Tibial artery (tissue), 4 donors: ENCODE data around the gene HOXA11.

Source experiments
- DNase-seq, 2 donors: peaks; one replicate each; pipeline ENCODE4 v3.0.0-alpha.2; 2019
- H3K27ac ChIP-seq, 2 donors: fragments of 200-600 bp; sonication (generic) in 1 of 2; 1 replicate in 1 of 2; 2 replicates in 1 of 2; pipeline ENCODE4 v1.5.1; 2018 to 2019; ENCODE audit warnings: mild to moderate bottlenecking in 1 of 2
- H3K27me3 ChIP-seq, 2 donors: fragments of 200-600 bp; sonication (generic) in 1 of 2; one replicate each; pipeline versions ENCODE4 v1.5.1 to v1.6.0; 2016 to 2019
- H3K36me3 ChIP-seq, 3 donors: fragments of 200-600 bp; sonication (generic) in 2 of 3; one replicate each; pipeline ENCODE4 v1.5.1; 2016 to 2019; ENCODE audit warnings: mild to moderate bottlenecking in 2 of 3
- H3K4me1 ChIP-seq, 4 donors: fragments of 200-600 bp; sonication (generic) in 2 of 4; 1 replicate in 3 of 4; 2 replicates in 1 of 4; pipeline ENCODE4 v1.5.1; 2016 to 2019
- H3K4me3 ChIP-seq, 2 donors: fragments of 200-600 bp; sonication (generic) in 1 of 2; 1 replicate in 1 of 2; 2 replicates in 1 of 2; pipeline ENCODE4 v1.5.1; 2018 to 2019; ENCODE audit warnings: mild to moderate bottlenecking in 2 of 2
- H3K9me3 ChIP-seq, 3 donors: fragments of 200-600 bp; sonication (generic) in 1 of 3; one replicate each; pipeline ENCODE4 v1.5.1; 2016 to 2019
- CTCF ChIP-seq, 2 experiments: fragments of 200-600 bp in 1 of 2; fragments of 450-650 bp in 1 of 2; IDR thresholded peaks; one replicate each; pipeline ENCODE4 v1.5.1; 2017 to 2019; ENCODE audit warnings: antibody characterized with exemption in 2 of 2, mild to moderate bottlenecking in 1 of 2, moderate library complexity in 1 of 2
- intact Hi-C: fragments of 100-400 bp; cut with DNase I; formaldehyde crosslinking; loops from one replicate; pipeline ENCODE4 v1.15.0; 2023; ENCODE audit warnings: low total_unique reads

Gene HOXA11

DNA sequence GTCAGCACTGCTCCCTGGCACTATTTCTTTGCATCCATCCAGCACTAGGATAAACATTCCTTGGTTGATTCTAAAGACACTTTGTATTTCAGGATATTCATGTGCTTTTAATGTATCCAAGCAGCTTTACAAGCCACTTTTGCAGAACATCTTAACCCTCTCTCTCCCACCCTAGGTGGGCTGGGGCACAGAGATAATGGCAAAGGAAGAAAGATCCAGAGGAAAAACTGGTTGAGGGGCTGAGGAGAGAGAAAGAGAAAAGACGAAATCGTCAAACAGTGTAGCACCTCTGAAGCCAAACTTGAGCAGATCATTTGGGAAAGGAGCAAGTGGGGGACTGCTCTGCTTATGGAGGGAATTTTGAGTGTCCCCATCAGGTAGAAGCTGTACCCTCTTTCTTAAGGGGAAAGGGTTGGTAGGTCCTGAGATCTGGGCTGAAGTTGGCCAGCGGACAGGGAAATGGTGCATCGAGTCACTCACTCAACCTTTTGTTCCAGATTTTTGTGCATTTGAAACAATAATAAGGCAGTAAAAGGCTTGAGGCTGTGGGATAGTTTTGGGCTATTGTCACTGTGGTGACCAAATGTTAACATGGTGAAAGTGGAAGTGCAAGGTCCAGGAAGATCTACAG, 19.0 kb upstream of the HOXA11 start:
- TF ChIP-seq CTCF (IDR thresholded peaks at IDR 0.05), result no peak
- DNase-seq, result no peak
- H3K27ac ChIP-seq, result no peak overlapping the region
- intact Hi-C loops, result loop anchor here (10.0 kb wide), 1 partner anchor 371 kb away; no protein-coding TSS in a partner anchor
- H3K9me3 ChIP-seq, result no peaks in the 10 kb centered on the region
- peaks cover 0 to 40% (median 24%) of the 10 kb centered on the region in 4 donors for H3K4me1 ChIP-seq
- no peak overlapping the region for H3K4me3 ChIP-seq
- H3K27me3 ChIP-seq, result peaks cover under 1 to 96% of the 10 kb centered on the region in 2 donors
- H3K36me3 ChIP-seq, result no peaks in the 10 kb centered on the region

- Histone ChIP-seq H3K4me3 (no peak overlapping the region), H3K4me1 (peaks cover 0 to 46% (median 26%) of the 10 kb centered on the region in 4 donors), H3K9me3 (no peaks in the 10 kb centered on the region), H3K36me3 (no peaks in the 10 kb centered on the region), H3K27ac (no peak overlapping the region), H3K27me3 (peaks cover 4 to 96% of the 10 kb centered on the region in 2 donors)
- no peak for TF ChIP-seq CTCF (IDR thresholded peaks at IDR 0.05)
- intact Hi-C loops, result loop anchor here (10.0 kb wide), 1 partner anchor 371 kb away; no protein-coding TSS in a partner anchor
- DNase-seq, result peak in 1 of 2 donors; percentile 13
These were observed 18.4 kb upstream of the HOXA11 start for GRCh38 chr7:27203365-27203953.

GRCh38 chr7:27202862-27203134, 17.8 kb upstream of the HOXA11 start:
- Histone ChIP-seq H3K4me3 (no peak overlapping the region), H3K27ac (no peak overlapping the region), H3K36me3 (no peaks in the 10 kb centered on the region), H3K4me1 (peaks cover 0 to 48% (median 26%) of the 10 kb centered on the region in 4 donors), H3K27me3 (peaks cover 4 to 97% of the 10 kb centered on the region in 2 donors), H3K9me3 (no peaks in the 10 kb centered on the region)
- no peak for DNase-seq
- intact Hi-C loops, result loop anchor here (10.0 kb wide), 1 partner anchor 372 kb away; no protein-coding TSS in a partner anchor
- no peak for TF ChIP-seq CTCF (IDR thresholded peaks at IDR 0.05)

- no peaks in the 10 kb centered on the region for H3K9me3 ChIP-seq
- no peak overlapping the region for H3K4me3 ChIP-seq
- TF ChIP-seq CTCF (IDR thresholded peaks at IDR 0.05), result no peak
- H3K4me1 ChIP-seq, result peaks cover 0 to 48% (median 26%) of the 10 kb centered on the region in 4 donors
- no peaks in the 10 kb centered on the region for H3K36me3 ChIP-seq
- intact Hi-C loops, result loop anchor here (10.0 kb wide), 1 partner anchor 373 kb away; no protein-coding TSS in a partner anchor
- no peak overlapping the region for H3K27ac ChIP-seq
- peaks cover 4 to 98% of the 10 kb centered on the region in 2 donors for H3K27me3 ChIP-seq
- DNase-seq, result peak in 1 of 2 donors; percentile 47
These were observed 17.2 kb upstream of the HOXA11 start for GRCh38 chr7:27202018-27202861.

DNA sequence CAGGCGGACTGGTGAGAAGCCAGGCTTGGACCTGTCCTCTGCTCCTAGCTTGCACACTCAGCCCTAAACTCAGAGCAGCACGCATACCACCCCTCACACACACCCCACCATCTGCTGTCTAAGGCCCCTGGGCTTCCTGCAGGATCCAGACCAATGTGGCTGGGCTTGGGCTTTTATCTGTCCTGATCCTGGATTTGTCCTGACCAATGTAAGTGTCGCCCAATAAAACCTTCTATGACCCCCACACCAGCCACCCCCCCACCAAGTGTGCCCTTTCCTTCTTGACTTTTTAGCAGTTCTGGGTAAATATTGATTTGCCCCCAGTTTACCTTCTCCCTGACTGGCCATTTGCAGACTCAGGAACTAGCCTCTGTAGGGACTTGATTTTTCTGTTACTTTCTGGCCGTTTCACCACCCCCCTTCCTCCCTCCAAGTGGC, 16.6 kb upstream of the HOXA11 start:
- TF ChIP-seq CTCF (IDR thresholded peaks at IDR 0.05), result no peak
- intact Hi-C loops, result loop anchor here (10.0 kb wide), 1 partner anchor 373 kb away; no protein-coding TSS in a partner anchor
- Histone ChIP-seq H3K9me3 (no peaks in the 10 kb centered on the region), H3K27me3 (peaks cover 4 to 98% of the 10 kb centered on the region in 2 donors), H3K4me1 (peaks cover 0 to 48% (median 26%) of the 10 kb centered on the region in 4 donors), H3K27ac (no peak overlapping the region), H3K36me3 (no peaks in the 10 kb centered on the region), H3K4me3 (no peak overlapping the region)
- DNase-seq, result peak in 1 of 2 donors; percentile 52
